Neural crest cell (in vitro differentiated cells): ENCODE results near the gene PRL. TPM values are rescaled to one million over a fixed set of nuclear protein-coding genes. Genes with fewer than 3 reads are reported as not detected.
A peak's percentile ranks its signal among the peaks of the same experiment; 100 is the strongest.

Experiments used
- DNase-seq: peaks from one replicate; pipeline ENCODE4 v3.0.0; 2021; ENCODE audit warnings: low read depth, mixed read lengths, low spot score
- H3K27ac Mint-ChIP-seq: one replicate; pipeline ENCODE4 v1.8.0; 2021; ENCODE audit warnings: mild to moderate bottlenecking, mixed read lengths; ENCODE audit not compliant: unreplicated experiment
- H3K27me3 Mint-ChIP-seq: 2 replicates; pipeline ENCODE4 v1.8.0; 2021; ENCODE audit warnings: low read depth, mild to moderate bottlenecking, mixed read lengths
- H3K36me3 Mint-ChIP-seq: 2 replicates; pipeline ENCODE4 v1.8.0; 2021; ENCODE audit warnings: low read depth, mild to moderate bottlenecking, mixed read lengths
- H3K4me1 Mint-ChIP-seq: 2 replicates; pipeline ENCODE4 v1.8.0; 2021; ENCODE audit warnings: mixed read lengths
- H3K4me3 Mint-ChIP-seq: one replicate; pipeline ENCODE4 v1.8.0; 2021; ENCODE audit warnings: mild to moderate bottlenecking, mixed read lengths
- H3K9me3 Mint-ChIP-seq: 2 replicates; pipeline ENCODE4 v1.8.0; 2021; ENCODE audit warnings: mixed read lengths
- total RNA-seq: library from RNA; stranded (reverse); gene quantifications from 2 replicates; pipeline ENCODE4 v1.2.1, GENCODE V29; 2021
- TF ChIP-seq, protein P1 (sequence below): fragments of 200-600 bp; sonication (generic); conservative IDR thresholded peaks from 2 replicates; pipeline ENCODE4 v1.5.0; 2021; ENCODE audit warnings: antibody characterized with exemption, mild to moderate bottlenecking

The PRL gene
- total RNA-seq, 1 donor from 2014 or later, result not detected

DNA sequence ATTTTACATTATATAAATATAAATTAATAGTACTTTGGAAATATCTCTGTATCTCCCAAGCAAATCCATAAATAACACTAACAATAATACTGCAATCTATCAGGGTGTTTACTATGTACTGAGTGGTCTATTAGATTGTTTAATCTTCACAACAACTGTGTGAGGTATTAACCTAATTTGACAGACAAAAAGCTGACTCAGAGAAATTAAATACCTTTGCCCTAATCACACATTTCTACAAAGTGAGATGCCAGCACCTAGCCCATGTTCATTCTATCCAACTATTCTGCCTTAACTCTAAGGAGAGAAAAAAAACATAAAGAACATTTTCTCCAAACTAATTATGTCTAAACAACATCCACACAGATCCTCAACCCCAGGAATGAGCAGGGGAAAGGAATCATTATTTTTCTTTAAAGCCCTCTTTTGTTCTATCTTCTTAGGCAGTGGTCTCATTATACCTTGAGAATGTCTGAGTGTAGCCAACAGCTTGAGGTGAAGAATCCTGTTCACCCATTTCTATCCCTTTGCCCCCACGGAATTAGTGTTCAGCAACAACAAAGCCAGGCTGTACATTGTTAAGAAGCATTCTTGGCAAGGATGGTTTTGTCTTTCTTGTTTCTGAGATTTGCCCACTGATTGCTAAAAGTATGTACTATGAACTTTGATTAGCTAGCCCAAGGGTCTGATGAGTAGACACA, 42.7 kb downstream of the PRL start:
- peaks cover 52% of the 10 kb centered on the region for H3K4me1 Mint-ChIP-seq
- no peak overlapping the region for H3K4me3 Mint-ChIP-seq
- DNase-seq, result no peak
- TF ChIP-seq, protein P1, sequence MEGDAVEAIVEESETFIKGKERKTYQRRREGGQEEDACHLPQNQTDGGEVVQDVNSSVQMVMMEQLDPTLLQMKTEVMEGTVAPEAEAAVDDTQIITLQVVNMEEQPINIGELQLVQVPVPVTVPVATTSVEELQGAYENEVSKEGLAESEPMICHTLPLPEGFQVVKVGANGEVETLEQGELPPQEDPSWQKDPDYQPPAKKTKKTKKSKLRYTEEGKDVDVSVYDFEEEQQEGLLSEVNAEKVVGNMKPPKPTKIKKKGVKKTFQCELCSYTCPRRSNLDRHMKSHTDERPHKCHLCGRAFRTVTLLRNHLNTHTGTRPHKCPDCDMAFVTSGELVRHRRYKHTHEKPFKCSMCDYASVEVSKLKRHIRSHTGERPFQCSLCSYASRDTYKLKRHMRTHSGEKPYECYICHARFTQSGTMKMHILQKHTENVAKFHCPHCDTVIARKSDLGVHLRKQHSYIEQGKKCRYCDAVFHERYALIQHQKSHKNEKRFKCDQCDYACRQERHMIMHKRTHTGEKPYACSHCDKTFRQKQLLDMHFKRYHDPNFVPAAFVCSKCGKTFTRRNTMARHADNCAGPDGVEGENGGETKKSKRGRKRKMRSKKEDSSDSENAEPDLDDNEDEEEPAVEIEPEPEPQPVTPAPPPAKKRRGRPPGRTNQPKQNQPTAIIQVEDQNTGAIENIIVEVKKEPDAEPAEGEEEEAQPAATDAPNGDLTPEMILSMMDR, result no peak
- peaks cover 18% of the 10 kb centered on the region for H3K36me3 Mint-ChIP-seq
- no peaks in the 10 kb centered on the region for H3K27me3 Mint-ChIP-seq
- H3K27ac Mint-ChIP-seq, result no peak overlapping the region
- H3K9me3 Mint-ChIP-seq, result peaks cover 13% of the 10 kb centered on the region

DNA sequence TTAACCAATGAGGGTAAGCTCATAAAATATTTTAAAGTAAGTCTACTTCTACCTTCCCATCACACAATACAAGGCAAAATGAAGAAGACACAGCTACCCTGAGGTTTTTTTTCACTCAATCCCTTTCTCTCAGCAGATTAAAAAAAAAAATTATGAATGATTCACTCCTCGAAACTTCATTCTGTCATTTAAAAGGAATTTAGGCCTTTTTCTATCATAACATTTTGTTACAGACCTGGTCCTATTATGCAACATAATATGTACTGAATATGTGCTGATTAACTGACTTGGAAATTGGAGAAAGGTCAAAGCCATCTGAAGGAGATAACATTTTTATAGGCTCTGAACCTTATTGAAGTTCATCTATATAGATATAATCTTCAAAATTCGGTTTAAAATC, 45.5 kb downstream of the PRL start:
- no peak for DNase-seq
- TF ChIP-seq, protein P1, result no peak
- Mint-ChIP-seq H3K27me3 (no peaks in the 10 kb centered on the region), H3K27ac (no peak overlapping the region), H3K4me1 (peaks cover 69% of the 10 kb centered on the region), H3K4me3 (no peak overlapping the region), H3K9me3 (peaks cover 8% of the 10 kb centered on the region), H3K36me3 (peaks cover 9% of the 10 kb centered on the region)

DNA sequence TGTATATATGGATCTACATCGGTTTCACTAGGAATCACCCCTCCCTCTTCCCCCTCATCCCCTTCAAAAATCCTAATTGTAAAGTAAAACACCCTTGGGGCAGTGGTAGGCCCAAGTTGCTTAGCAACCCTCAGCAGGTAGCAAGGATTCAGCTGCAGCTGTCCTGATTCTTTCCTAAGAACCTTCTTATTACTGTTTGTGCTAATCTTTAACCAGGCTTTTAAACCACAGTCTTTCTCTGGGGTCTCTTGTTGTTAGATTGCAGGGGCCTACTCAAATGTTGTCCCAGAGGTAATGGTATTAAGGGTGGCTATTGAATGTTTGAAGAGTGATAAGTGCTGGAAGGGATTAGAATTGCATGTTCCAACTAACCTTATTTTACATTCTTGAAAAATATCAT, 46.4 kb downstream of the PRL start:
- H3K4me1 Mint-ChIP-seq, result peaks cover 61% of the 10 kb centered on the region

DNA sequence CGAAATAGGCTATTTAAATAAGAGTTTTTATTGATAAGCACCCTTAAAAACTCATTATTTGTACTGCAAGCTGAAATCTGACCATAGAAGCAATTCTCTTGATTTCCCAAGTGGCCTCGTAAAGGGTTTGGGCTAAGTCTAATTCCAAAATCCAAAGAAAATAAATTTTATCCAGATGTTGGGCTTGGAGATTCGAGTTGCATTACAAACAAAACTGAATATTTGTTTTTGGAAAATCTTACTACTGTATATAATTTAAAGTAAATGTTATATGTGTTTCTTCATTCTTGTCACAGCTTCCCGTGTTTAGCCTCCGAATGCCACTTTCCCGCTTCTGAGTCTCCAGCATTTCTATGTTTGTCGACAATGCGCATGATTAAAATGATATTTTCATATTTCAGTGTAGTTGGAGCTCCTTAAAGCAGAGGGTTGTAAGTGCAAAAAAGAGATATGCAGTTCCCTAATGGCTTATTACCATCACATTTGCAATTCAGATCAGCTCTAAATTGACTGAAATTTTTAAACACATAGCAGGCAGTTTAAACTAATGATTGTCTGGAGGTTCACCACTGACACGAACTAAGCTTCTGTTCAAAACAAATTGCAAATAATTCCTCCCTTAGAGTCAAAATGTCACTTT, 47.0 kb downstream of the PRL start:
- no peak overlapping the region for H3K27ac Mint-ChIP-seq
- TF ChIP-seq, protein P1, result no peak
- peaks cover 8% of the 10 kb centered on the region for H3K9me3 Mint-ChIP-seq
- H3K36me3 Mint-ChIP-seq, result peaks cover 9% of the 10 kb centered on the region
- H3K4me3 Mint-ChIP-seq, result no peak overlapping the region
- no peaks in the 10 kb centered on the region for H3K27me3 Mint-ChIP-seq
- H3K4me1 Mint-ChIP-seq, result peaks cover 57% of the 10 kb centered on the region
- no peak for DNase-seq

More for the DNA sequence above, 46.4 kb downstream of the PRL start:
- Mint-ChIP-seq H3K4me3 (peak overlapping the region; percentile 58), H3K27me3 (no peaks in the 10 kb centered on the region), H3K9me3 (peaks cover 8% of the 10 kb centered on the region), H3K36me3 (peaks cover 9% of the 10 kb centered on the region), H3K27ac (peak overlapping the region; percentile 68)
- TF ChIP-seq, protein P1, result no peak
- DNase-seq, result no peak

GRCh38 chr6:22248513-22249308, 48.1 kb downstream of the PRL start:
- TF ChIP-seq, protein P1, result no peak
- DNase-seq, result no peak
- peaks cover 13% of the 10 kb centered on the region for H3K9me3 Mint-ChIP-seq
- peaks cover 48% of the 10 kb centered on the region for H3K4me1 Mint-ChIP-seq
- no peak overlapping the region for H3K27ac Mint-ChIP-seq
- H3K27me3 Mint-ChIP-seq, result no peaks in the 10 kb centered on the region
- peaks cover 7% of the 10 kb centered on the region for H3K36me3 Mint-ChIP-seq
- no peak overlapping the region for H3K4me3 Mint-ChIP-seq
